Loucy (cell line): ENCODE data around the gene OAF.

Source experiments
- EZH2phosphoT487 ChIP-seq: fragments of 200-600 bp; IDR thresholded peaks from 2 replicates; pipeline ENCODE4 v1.6.1; 2018; ENCODE audit warnings: antibody characterized with exemption, mild to moderate bottlenecking, moderate library complexity, borderline replicate concordance
- TF ChIP-seq, protein P1 (sequence below): fragments of 200-600 bp; sonication (generic); conservative IDR thresholded peaks from 2 replicates; pipeline ENCODE4 v1.5.1; 2014; ENCODE audit warnings: mild to moderate bottlenecking, antibody characterized with exemption, low read length

GRCh38 chr11:120260616-120261015 is 49.8 kb downstream of the OAF start:
- TF ChIP-seq, protein P1, sequence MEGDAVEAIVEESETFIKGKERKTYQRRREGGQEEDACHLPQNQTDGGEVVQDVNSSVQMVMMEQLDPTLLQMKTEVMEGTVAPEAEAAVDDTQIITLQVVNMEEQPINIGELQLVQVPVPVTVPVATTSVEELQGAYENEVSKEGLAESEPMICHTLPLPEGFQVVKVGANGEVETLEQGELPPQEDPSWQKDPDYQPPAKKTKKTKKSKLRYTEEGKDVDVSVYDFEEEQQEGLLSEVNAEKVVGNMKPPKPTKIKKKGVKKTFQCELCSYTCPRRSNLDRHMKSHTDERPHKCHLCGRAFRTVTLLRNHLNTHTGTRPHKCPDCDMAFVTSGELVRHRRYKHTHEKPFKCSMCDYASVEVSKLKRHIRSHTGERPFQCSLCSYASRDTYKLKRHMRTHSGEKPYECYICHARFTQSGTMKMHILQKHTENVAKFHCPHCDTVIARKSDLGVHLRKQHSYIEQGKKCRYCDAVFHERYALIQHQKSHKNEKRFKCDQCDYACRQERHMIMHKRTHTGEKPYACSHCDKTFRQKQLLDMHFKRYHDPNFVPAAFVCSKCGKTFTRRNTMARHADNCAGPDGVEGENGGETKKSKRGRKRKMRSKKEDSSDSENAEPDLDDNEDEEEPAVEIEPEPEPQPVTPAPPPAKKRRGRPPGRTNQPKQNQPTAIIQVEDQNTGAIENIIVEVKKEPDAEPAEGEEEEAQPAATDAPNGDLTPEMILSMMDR: no peak
- TF ChIP-seq EZH2phosphoT487: no peak
